HepG2 (cell line): ENCODE data around the gene SLC10A1. TPM values are rescaled to one million over a fixed set of nuclear protein-coding genes. Genes with fewer than 3 reads are reported as not detected.

Experiments used
- ATAC-seq: fragments of 200-7000 bp; cut with Tn5 transposase; 3 replicates; pipeline ENCODE4 v1.9.1; 2020; ENCODE audit warnings: mild to moderate bottlenecking, moderate library complexity
- BruUV-seq: library from RNA; stranded (reverse); fragments of 400-500 nt; replicated peaks from 2 replicates; lab custom pipeline; 2021; lab: Mats Ljungman, UMichigan
- CTCF ChIA-PET: fragments of 300-600 bp; formaldehyde crosslinking; extraction: SDS; loops from one replicate; lab custom pipeline; 2021; ENCODE audit warnings: low total read pairs, inconsistent platforms, low intra/inter-chr PET ratio; lab: Yijun Ruan, JAX
- POLR2A ChIA-PET: fragments of 350-600 bp; sonication (Branson Sonifier 250); formaldehyde crosslinking; loops from one replicate; lab custom pipeline; 2020; ENCODE audit warnings: antibody characterized with exemption, inconsistent platforms; lab: Yijun Ruan, JAX
- DNase-seq: peaks from one replicate; pipeline ENCODE4 v3.0.0-alpha.2; 2015; ENCODE audit warnings: low spot score
- FAIRE-seq: peaks from 3 replicates; lab custom pipeline; 2011; peaks lifted over from hg19 to GRCh38; lab: Jason Lieb, UNC
- H2AFZ ChIP-seq: one replicate; pipeline ENCODE4 v1.6.1; 2011; ENCODE audit warnings: low read length, inconsistent platforms
- H3K27ac ChIP-seq: fragments of 300-600 bp; 3 replicates; pipeline ENCODE4 v1.8.0; 2011; ENCODE audit warnings: mixed run types, mild to moderate bottlenecking, mixed read lengths, low read length, inconsistent platforms; ENCODE audit not compliant: insufficient read depth; ENCODE audit errors: extremely low read length
- H3K27me3 ChIP-seq, 2 experiments: fragments of 200-600 bp in 1 of 2; 2 replicates in 1 of 2; 3 replicates in 1 of 2; pipeline versions ENCODE4 v1.6.0 to v1.8.0; 2011; ENCODE audit warnings: low read length in 2 of 2, mild to moderate bottlenecking in 2 of 2, moderate library complexity in 2 of 2, inconsistent platforms in 1 of 2; ENCODE audit not compliant: insufficient read depth in 2 of 2, control insufficient read depth in 1 of 2
- H3K36me3 ChIP-seq, 2 experiments: fragments of 200-600 bp in 1 of 2; replicated peaks in 1 of 2; 2 replicates in 1 of 2; 3 replicates in 1 of 2; pipeline versions ENCODE4 v1.5.1 to v1.8.0; 2011; ENCODE audit warnings: low read length in 2 of 2, inconsistent platforms in 1 of 2; ENCODE audit not compliant: insufficient read depth in 2 of 2, control insufficient read depth in 1 of 2
- H3K4me1 ChIP-seq: 2 replicates; pipeline ENCODE4 v1.5.1; 2012; ENCODE audit warnings: low read length, inconsistent platforms; ENCODE audit not compliant: insufficient read depth
- H3K4me2 ChIP-seq: 2 replicates; pipeline ENCODE4 v1.6.0; 2011; ENCODE audit warnings: low read depth, low read length, inconsistent platforms
- H3K4me3 ChIP-seq, 3 experiments: fragments of 200-600 bp in 1 of 3; sonication (generic), shearing (Covaris generic) in 1 of 3; replicated peaks in 1 of 3; 2 replicates each; pipeline ENCODE4 v1.5.1; 2011 to 2016; ENCODE audit warnings: low read length in 3 of 3, inconsistent platforms in 2 of 3, low read depth in 2 of 3, mild to moderate bottlenecking in 2 of 3, control low read depth in 1 of 3, mixed read lengths in 1 of 3; ENCODE audit not compliant: insufficient read depth in 1 of 3
- H3K79me2 ChIP-seq: one replicate; pipeline ENCODE4 v1.6.1; 2011; ENCODE audit warnings: low read length, inconsistent platforms; ENCODE audit not compliant: insufficient read depth
- H3K9ac ChIP-seq: 2 replicates; pipeline ENCODE4 v1.6.0; 2011; ENCODE audit warnings: mild to moderate bottlenecking, low read depth, low read length, inconsistent platforms; ENCODE audit not compliant: insufficient read depth
- H3K9me3 ChIP-seq: 2 replicates; pipeline ENCODE4 v1.5.1; 2012; ENCODE audit warnings: mild to moderate bottlenecking, low read length
- H4K20me1 ChIP-seq: 2 replicates; pipeline ENCODE4 v1.6.0; 2011; ENCODE audit warnings: inconsistent platforms, mild to moderate bottlenecking, low read length, moderate library complexity; ENCODE audit not compliant: insufficient read depth
- CHCHD3 ChIP-seq: sonication (generic); formaldehyde crosslinking; IDR thresholded peaks from 2 replicates; pipeline ENCODE4 v1.8.0; 2022; ENCODE audit warnings: mild to moderate bottlenecking, missing genetic modification reagents, moderate library complexity
- MEF2D ChIP-seq: sonication (generic); formaldehyde crosslinking; IDR thresholded peaks from 2 replicates; pipeline ENCODE4 v1.5.1; 2020; ENCODE audit warnings: mild to moderate bottlenecking, missing genetic modification reagents
- NRL ChIP-seq: sonication (generic); formaldehyde crosslinking; IDR thresholded peaks from 2 replicates; pipeline ENCODE4 v1.5.0; 2020; ENCODE audit warnings: missing genetic modification reagents, mild to moderate bottlenecking, moderate library complexity, borderline replicate concordance
- ZMYM4 ChIP-seq: sonication (generic); formaldehyde crosslinking; IDR thresholded peaks from 2 replicates; pipeline ENCODE4 v1.8.1; 2023; ENCODE audit warnings: mild to moderate bottlenecking, missing genetic modification reagents
- WGBS: methylation state at CpG from one replicate; pipeline ENCODE4 v1.1.6; 2017; ENCODE audit warnings: low lambda C conversion rate; 5-methylcytosine and 5-hydroxymethylcytosine counted together
- in situ Hi-C: cut with HindIII; loops from 2 replicates; pipeline ENCODE4 v1.10.0; 2017; ENCODE audit warnings: low pct_unique_long_range_greater_than_20kb; ENCODE audit not compliant: extremely low pct_ligation_motif_present
- intact Hi-C: fragments of 100-400 bp; cut with micrococcal nuclease; formaldehyde crosslinking; loops from one replicate; pipeline ENCODE4 v1.10.0; 2022; ENCODE audit not compliant: unreplicated experiment
- polyA plus RNA-seq, 8 experiments: library from polyadenylated mRNA; depleted of rRNA in 3 of 8; stranded (reverse) in 7 of 8; unstranded in 1 of 8; fragments of >200 nt; fragmentation: Illumina TruSeq in 4 of 8; extraction: Trizol in 4 of 8; gene quantifications; 2 replicates each; pipeline versions ENCODE4 v1.2.1 to v1.2.3, GENCODE V29; 2011 to 2016; ENCODE audit warnings: low read depth in 4 of 8, missing spikeins in 1 of 8, mixed read lengths in 1 of 8; ENCODE audit not compliant: insufficient read depth in 1 of 8
- total RNA-seq, 5 experiments: library from RNA; depleted of rRNA; stranded (reverse); fragments of >200 nt; fragmentation: Illumina TruSeq; extraction: Trizol; gene quantifications; 2 replicates each; pipeline ENCODE4 v1.2.3, GENCODE V29; 2016; ENCODE audit warnings: low read depth in 1 of 5
- TF ChIP-seq, protein P1 (sequence below): sonication (generic); formaldehyde crosslinking; IDR thresholded peaks from 2 replicates; pipeline ENCODE4 v1.5.1; 2020; ENCODE audit warnings: mild to moderate bottlenecking, missing genetic modification reagents, moderate library complexity
- TF ChIP-seq, protein P2 (sequence below): sonication (generic); formaldehyde crosslinking; IDR thresholded peaks from 2 replicates; pipeline ENCODE4 v1.4.0; 2020; ENCODE audit warnings: missing genetic modification reagents, borderline replicate concordance
- TF ChIP-seq, protein P3 (sequence below): sonication (generic); formaldehyde crosslinking; IDR thresholded peaks from 2 replicates; pipeline ENCODE4 v1.8.0; 2022; ENCODE audit warnings: missing genetic modification reagents, low read depth, mild to moderate bottlenecking, borderline replicate concordance
- TF ChIP-seq, protein P4 (sequence below): sonication (generic); formaldehyde crosslinking; IDR thresholded peaks from 2 replicates; pipeline ENCODE4 v1.4.0; 2020; ENCODE audit warnings: mild to moderate bottlenecking, missing genetic modification reagents, borderline replicate concordance
- TF ChIP-seq, protein P5 (sequence below): sonication (generic); formaldehyde crosslinking; IDR thresholded peaks from 2 replicates; pipeline ENCODE4 v1.4.0; 2020; ENCODE audit warnings: mild to moderate bottlenecking, missing genetic modification reagents
- TF ChIP-seq, protein P6 (sequence below): sonication (generic); formaldehyde crosslinking; IDR thresholded peaks from 2 replicates; pipeline ENCODE4 v1.5.0; 2020; ENCODE audit warnings: missing genetic modification reagents, mild to moderate bottlenecking, borderline replicate concordance

Gene SLC10A1
- total and polyA plus RNA-seq, 2 of the 13 experiments (the other 11 are each of a cell fraction or from before 2014, with no cell fraction given): 0.17 TPM; not detected in 1

DNA sequence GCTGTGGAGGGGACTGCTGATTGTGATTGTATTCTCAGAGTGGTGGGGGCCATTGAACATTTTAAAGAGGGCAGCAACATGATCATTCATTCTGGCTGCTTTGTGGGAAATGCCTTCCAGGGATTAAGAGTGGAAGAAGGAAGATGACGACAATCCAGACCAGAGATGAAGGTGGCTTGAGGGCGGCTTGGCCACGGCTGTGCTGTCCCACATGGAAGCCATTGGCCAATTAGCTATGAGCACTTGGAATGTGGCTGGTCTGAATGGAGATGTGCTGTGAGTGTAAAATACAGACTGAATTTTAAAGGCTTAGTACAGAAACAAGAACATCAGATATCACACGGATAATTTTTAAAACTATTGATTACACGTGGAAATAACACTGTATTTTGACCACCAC lies 19.2 kb upstream of the SLC10A1 start (continued):
- TF ChIP-seq, protein P1, sequence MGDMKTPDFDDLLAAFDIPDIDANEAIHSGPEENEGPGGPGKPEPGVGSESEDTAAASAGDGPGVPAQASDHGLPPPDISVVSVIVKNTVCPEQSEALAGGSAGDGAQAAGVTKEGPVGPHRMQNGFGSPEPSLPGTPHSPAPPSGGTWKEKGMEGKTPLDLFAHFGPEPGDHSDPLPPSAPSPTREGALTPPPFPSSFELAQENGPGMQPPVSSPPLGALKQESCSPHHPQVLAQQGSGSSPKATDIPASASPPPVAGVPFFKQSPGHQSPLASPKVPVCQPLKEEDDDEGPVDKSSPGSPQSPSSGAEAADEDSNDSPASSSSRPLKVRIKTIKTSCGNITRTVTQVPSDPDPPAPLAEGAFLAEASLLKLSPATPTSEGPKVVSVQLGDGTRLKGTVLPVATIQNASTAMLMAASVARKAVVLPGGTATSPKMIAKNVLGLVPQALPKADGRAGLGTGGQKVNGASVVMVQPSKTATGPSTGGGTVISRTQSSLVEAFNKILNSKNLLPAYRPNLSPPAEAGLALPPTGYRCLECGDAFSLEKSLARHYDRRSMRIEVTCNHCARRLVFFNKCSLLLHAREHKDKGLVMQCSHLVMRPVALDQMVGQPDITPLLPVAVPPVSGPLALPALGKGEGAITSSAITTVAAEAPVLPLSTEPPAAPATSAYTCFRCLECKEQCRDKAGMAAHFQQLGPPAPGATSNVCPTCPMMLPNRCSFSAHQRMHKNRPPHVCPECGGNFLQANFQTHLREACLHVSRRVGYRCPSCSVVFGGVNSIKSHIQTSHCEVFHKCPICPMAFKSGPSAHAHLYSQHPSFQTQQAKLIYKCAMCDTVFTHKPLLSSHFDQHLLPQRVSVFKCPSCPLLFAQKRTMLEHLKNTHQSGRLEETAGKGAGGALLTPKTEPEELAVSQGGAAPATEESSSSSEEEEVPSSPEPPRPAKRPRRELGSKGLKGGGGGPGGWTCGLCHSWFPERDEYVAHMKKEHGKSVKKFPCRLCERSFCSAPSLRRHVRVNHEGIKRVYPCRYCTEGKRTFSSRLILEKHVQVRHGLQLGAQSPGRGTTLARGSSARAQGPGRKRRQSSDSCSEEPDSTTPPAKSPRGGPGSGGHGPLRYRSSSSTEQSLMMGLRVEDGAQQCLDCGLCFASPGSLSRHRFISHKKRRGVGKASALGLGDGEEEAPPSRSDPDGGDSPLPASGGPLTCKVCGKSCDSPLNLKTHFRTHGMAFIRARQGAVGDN (CRISPR knock-in tag): no peak

DNA sequence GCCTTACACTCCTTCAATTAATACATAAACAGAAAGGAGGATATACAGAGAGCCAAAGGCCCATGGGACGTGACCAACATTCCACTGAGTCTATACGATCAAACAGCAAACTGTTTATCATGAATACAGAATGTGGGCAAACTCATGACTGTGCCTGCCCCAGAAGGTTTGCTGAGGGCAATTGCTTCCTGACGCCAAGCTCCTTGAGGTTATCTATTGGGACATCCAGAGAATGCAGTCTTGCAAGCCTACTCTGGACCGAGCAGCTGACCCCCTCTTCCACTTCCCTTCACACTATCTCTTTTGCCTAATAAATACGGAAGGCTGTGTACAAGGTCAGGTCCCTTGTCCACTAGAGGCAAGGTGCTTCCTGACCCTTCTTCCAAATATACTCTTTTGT lies 18.5 kb upstream of the SLC10A1 start:
- Histone ChIP-seq H3K27me3 (no peaks in the 10 kb centered on the region), H3K9ac (no peak overlapping the region), H3K9me3 (no peaks in the 10 kb centered on the region), H3K36me3 (no peaks in the 10 kb centered on the region), H2AFZ (no peak overlapping the region), H3K79me2 (no peaks in the 10 kb centered on the region), H3K4me1 (peaks cover 43% of the 10 kb centered on the region), H3K4me2 (no peak overlapping the region), H3K4me3 (no peak overlapping the region), H4K20me1 (no peaks in the 10 kb centered on the region), H3K27ac (no peak overlapping the region)
- 93% methylated on average over 5 of the region's 5 CpGs for WGBS
- ATAC-seq (no peak), DNase-seq (no peak), FAIRE-seq (no peak)
- ChIA-PET POLR2A (no interaction called here), CTCF (no interaction called here)
- in situ Hi-C loops: loop anchor here (5.0 to 10.0 kb wide), 2 partner anchors 212 to 499 kb away; no protein-coding TSS in a partner anchor
- intact Hi-C loops: loop anchor here (5.0 to 10.0 kb wide), 2 partner anchors 69 to 197 kb away; no protein-coding TSS in a partner anchor
- no TSS peak for BruUV-seq
- no peak for TF ChIP-seq CHCHD3 (CRISPR knock-in tag)
- no peak for TF ChIP-seq NRL
- TF ChIP-seq, protein P2, sequence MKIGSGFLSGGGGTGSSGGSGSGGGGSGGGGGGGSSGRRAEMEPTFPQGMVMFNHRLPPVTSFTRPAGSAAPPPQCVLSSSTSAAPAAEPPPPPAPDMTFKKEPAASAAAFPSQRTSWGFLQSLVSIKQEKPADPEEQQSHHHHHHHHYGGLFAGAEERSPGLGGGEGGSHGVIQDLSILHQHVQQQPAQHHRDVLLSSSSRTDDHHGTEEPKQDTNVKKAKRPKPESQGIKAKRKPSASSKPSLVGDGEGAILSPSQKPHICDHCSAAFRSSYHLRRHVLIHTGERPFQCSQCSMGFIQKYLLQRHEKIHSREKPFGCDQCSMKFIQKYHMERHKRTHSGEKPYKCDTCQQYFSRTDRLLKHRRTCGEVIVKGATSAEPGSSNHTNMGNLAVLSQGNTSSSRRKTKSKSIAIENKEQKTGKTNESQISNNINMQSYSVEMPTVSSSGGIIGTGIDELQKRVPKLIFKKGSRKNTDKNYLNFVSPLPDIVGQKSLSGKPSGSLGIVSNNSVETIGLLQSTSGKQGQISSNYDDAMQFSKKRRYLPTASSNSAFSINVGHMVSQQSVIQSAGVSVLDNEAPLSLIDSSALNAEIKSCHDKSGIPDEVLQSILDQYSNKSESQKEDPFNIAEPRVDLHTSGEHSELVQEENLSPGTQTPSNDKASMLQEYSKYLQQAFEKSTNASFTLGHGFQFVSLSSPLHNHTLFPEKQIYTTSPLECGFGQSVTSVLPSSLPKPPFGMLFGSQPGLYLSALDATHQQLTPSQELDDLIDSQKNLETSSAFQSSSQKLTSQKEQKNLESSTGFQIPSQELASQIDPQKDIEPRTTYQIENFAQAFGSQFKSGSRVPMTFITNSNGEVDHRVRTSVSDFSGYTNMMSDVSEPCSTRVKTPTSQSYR (CRISPR knock-in tag): no peak
- TF ChIP-seq ZMYM4 (CRISPR knock-in tag): no peak
- TF ChIP-seq, protein P3, sequence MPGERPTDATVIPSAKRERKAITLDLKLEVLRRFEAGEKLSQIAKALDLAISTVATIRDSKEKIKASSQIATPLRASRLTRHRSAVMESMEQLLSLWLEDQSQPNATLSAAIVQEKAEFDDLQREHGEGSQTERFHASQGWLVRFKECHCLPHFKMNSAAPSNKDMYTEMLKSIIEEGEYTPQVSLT (CRISPR knock-in tag): no peak
- TF ChIP-seq, protein P4, sequence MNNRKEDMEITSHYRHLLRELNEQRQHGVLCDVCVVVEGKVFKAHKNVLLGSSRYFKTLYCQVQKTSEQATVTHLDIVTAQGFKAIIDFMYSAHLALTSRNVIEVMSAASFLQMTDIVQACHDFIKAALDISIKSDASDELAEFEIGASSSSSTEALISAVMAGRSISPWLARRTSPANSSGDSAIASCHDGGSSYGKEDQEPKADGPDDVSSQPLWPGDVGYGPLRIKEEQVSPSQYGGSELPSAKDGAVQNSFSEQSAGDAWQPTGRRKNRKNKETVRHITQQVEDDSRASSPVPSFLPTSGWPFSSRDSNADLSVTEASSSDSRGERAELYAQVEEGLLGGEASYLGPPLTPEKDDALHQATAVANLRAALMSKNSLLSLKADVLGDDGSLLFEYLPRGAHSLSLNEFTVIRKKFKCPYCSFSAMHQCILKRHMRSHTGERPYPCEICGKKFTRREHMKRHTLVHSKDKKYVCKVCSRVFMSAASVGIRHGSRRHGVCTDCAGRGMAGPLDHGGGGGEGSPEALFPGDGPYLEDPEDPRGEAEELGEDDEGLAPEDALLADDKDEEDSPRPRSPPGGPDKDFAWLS (CRISPR knock-in tag): no peak
- TF ChIP-seq MEF2D (CRISPR knock-in tag): no peak
- TF ChIP-seq, protein P5, sequence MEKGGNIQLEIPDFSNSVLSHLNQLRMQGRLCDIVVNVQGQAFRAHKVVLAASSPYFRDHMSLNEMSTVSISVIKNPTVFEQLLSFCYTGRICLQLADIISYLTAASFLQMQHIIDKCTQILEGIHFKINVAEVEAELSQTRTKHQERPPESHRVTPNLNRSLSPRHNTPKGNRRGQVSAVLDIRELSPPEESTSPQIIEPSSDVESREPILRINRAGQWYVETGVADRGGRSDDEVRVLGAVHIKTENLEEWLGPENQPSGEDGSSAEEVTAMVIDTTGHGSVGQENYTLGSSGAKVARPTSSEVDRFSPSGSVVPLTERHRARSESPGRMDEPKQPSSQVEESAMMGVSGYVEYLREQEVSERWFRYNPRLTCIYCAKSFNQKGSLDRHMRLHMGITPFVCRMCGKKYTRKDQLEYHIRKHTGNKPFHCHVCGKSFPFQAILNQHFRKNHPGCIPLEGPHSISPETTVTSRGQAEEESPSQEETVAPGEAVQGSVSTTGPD (CRISPR knock-in tag): no peak
- TF ChIP-seq, protein P6, sequence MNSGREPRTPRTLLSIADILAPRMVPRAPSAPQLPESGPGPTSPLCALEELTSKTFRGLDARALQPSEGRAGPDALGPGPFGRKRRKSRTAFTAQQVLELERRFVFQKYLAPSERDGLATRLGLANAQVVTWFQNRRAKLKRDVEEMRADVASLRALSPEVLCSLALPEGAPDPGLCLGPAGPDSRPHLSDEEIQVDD (CRISPR knock-in tag): no peak
